PC-9 (cell line): ENCODE results near the gene DHX8.

Source experiments
- CTCF ChIP-seq: fragments of 200-600 bp; sonication (generic); conservative IDR thresholded peaks from 2 replicates; pipeline ENCODE4 v1.6.1; 2017; ENCODE audit warnings: mixed run types, antibody characterized with exemption, mild to moderate bottlenecking, moderate library complexity
- EZH2 ChIP-seq: fragments of 200-600 bp; sonication (generic); IDR thresholded peaks from 2 replicates; pipeline ENCODE4 v1.8.0; 2017; ENCODE audit warnings: antibody characterized with exemption, low read depth

- TF ChIP-seq EZH2 (no peak), CTCF (no peak)
Measured at GRCh38 chr17:43543771-43544575, 60.2 kb downstream of the DHX8 start.
